GM18907 (cell line): ENCODE measurements around the gene SLC22A4.

ENCODE experiments used
- ATAC-seq: cut with Tn5 transposase; IDR thresholded peaks from one replicate; pipeline ENCODE4 v1.9.1; 2021; ENCODE audit warnings: mild to moderate bottlenecking, moderate library complexity; ENCODE audit not compliant: unreplicated experiment

SLC22A4 gene

GRCh38 chr5:132262882-132263547 is 31.2 kb upstream of the SLC22A4 start:
- no peak for ATAC-seq

DNA sequence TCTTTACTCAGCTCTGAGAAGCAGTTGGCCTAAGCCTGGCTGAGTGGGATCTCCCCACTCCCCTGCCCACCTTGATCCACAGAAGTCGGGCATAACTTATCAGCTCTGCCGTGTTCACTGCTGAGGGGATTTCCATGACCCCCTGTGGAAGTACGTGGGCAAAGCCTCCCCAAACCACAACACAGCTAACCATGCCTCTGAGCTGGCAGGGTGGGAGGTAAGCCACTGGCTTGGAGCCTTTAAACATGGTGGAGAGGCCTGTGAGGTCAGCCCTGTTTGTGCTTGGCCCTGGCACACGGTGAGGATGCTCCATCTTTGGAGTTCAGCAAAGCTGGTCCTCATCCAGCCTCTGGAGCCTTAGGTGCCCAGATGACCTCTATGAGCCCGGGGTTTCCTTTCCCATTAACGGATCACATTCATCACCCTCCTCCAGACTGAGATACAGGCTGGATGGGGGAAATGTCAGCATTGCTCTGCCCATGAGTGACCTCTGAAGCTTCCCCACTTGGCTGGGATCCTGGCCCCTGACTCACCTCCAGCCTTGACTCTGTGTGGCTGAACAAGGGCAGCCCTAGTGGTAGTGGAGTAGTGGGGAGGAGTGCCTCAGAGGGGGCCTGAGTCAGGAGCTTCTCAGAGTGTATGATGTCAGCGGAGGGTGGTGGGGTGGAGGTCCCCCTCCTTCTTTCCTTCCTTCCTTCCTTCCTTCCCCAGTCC is 30.5 kb upstream of the SLC22A4 start:
- no peak for ATAC-seq

DNA sequence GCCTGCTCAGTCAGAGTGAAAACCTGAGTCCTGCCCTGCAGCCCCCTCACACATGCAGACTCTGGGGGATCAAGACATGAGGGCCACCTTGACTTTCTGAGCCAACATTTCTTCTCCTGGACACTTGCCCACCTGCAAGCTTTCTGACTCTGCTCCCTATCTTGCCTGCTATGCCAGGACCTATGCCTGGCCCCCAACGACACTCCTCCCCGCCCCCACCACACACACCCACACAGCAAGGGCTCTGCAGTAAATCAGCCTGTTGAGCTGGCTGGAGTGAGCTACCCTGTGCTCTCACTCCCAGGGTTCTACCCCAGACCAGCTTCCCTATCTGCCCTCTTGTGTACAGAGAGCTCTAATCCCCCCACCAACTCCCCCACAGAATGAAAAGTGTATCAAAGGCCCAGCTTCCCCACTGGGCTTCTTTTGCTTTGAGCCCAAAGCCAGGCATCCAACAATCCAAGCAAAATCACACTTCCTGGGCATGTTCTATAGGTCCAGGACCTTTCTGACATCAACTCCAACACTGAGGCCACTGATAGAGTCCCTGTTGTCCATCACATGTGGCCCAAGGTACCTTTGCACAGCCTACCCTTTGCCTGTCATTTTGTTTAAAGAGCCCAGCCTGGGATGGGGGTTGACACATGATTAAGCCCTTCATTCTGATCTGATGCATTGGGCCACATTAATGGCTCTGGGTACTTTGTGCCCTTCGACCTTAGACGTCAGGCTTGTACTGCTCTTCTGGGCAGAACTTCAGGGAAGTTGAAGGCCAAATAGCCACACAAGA is 29.5 kb upstream of the SLC22A4 start:
- ATAC-seq = no peak

DNA sequence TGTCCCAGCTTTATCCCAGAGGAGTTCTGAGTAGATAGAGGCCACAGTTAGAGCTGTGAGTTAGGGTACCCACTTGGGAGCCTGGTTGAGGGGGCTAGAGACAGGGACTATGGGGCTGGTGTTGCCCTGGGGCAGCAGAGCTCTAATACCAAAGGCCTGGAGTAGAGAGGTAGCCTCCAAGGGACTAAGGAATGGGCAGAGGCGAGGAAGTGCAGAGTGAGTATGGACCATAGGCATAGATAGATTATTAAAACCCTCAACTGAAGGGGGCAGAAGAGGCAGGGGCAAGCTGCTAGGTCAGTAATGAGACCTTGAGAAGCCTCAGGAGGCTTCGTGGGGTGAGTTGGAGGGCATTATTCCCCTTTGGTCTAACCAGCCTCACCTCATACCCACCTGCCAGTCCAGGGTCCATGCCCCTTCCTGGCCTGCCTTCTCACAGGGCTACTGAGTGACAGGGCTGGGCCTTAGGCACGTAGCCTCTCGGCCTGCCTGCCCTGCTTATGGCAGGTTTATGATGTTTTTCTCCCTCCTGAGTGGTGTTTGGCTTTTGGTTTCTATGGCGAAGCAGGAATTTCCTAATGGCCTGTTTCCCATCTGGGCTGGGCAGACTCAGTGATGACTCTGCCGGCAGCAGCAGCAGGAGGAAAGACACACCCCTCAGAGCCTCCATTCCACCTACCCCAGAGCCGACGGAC is 28.7 kb upstream of the SLC22A4 start:
- ATAC-seq = no peak

DNA sequence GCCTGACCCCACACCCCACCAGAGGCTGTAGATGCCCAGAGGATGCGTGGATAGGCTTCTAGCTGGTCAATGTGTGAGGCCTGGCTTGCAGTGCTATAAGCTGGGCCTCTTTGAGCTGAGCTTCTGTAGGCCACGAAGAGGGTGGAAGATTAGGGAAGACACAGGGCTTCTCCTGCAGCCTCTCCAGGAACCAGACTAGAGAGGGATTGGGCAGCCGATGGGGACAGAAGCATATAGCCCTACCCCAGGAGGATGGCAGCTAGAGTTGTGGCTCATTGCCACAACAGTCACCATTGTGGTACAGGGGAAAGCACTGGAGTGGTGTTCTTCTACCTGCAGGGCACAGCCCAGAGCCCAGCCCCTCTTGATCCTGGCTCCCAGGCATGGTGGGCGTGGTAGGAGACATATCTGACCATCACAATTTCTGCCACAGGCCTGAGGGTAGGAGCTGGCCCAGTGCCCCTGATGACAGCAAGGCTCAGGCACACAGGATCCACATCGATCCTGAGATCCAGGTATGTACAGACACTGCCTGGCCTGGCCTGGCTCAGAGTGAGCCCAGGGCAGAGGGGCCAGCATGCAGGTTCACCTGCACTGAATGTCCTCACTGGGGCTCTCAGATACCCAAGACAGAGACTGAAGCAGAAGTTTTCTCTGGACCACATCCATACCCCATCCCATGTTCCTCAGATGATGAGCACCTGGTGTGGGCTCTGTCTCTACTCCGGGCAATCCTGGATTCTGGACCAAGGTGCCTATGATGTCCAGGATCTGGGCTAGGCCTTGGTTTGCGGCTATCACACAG is 28.0 kb upstream of the SLC22A4 start:
- ATAC-seq = no peak

DNA sequence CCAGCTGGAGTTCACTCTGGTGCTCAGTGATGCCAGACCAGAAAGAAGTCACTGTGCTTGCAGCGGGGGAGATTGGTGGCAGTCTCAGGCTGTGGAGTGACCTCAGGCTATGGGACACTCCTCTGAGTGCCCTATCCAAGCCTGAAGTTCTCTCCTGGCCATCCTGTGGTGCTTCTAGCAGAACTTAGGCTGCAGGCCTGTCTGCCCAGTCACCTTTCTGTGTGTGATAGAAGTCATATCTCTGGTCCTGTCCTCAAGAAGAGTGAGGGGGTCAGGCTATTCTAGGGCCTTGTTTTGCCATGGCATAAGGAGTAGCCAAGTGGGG is 27.4 kb upstream of the SLC22A4 start:
- no peak for ATAC-seq

DNA sequence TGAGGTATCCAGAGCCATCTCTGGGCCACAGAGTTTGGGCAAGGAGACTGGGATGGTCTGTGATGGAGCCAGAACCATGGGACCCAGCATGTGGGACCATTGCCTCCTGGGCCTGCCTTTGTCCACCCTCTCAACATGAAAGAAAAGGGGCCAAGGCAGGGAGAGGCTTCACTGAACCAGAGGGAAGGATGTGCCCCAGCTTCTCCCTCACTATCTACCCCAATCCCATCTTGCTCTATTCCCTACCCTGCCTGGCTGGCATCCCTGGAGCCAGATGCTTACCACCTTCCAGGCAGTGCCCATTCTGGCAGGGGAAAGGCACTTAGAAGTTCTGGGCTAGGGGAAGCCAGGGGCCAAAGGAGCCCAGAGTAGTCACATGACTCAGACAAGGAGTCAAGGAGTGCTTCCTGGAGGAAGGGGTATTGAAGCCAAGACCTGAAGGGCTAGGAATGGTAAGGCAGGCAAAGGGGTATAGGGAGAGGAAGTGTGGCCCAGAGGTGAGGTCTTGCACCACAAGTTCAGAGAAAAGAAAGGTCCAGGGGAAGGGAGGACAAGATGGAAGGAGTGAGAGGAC is 26.9 kb upstream of the SLC22A4 start:
- no peak for ATAC-seq

DNA sequence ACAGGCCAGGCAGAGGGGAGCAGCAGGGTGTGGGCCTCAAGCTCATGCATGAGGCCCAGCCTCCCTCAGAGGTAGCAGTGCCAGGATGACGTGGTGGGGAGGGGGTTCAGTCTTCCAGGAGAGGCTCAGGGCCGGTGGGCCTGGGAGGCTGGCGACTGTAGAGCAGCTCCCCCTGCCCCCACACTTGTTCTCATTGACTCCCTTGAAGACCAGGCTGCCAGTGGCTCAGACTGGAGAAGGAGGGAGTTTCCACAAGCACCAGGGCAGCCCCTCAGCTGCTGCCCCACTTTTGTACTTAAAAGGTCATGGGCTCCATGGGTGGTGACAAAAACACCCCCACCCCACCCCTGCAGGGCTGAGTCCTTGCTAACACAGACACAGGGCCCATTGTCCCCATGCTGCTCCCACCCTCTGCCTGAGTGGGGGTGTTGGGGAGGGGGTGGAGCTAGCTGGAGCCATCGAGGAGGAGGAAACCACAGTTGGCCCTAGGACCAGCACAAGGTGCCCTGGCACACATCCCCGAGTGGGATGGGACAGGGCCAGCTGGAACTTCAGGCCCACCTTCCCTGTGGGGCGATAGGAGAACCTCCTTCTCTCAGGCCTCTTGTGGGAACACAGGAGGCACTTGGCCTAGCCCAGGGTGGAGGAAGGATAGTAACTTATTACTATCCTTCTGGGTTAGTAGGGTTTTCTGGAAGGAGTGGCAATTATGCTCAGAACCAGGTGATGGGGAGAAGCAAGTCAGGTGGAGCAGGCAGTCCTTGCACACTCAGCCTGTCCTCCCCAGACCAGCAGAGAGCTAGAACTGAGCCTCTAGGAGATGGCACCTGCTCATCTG is 26.0 kb upstream of the SLC22A4 start:
- ATAC-seq = peak; percentile 38

GRCh38 chr5:132268769-132269551 is 25.2 kb upstream of the SLC22A4 start:
- ATAC-seq = peak; percentile 74

DNA sequence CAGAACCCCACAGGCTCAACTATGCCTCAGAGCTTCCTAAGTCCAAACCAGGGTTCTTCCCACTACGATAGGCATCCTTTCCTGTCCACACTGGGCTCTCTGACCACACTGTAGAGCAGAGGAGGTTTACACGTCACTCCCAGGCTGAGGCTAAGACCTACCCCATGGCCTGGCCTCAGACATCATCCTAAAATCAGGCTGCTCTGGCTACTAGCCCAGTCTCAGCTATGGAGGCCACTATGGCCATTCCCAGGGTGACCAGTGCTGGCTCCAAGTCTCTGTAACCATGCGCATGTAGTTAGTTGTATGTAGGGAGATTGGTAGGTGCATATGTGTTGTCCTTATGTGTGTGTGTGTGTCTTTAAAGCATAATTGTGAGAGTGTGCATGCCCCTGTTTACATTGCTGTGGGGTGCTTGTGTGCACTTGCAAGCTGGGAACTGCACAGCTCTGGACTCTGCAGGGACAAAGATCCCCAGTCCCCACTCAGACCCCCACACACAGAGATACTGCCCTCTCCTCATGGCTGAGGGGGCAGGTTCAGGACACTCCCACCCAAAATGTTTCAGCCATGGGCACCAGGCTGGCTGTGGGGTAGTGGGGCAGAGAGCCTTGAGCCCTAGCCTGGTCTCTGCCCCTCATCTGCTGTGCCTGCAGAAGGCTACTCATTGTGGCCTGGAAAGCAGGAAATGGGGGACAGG is 24.4 kb upstream of the SLC22A4 start:
- no peak for ATAC-seq

GRCh38 chr5:132270335-132270665 is 23.9 kb upstream of the SLC22A4 start:
- no peak for ATAC-seq

GRCh38 chr5:132270706-132271105 is 23.5 kb upstream of the SLC22A4 start:
- ATAC-seq = no peak

DNA sequence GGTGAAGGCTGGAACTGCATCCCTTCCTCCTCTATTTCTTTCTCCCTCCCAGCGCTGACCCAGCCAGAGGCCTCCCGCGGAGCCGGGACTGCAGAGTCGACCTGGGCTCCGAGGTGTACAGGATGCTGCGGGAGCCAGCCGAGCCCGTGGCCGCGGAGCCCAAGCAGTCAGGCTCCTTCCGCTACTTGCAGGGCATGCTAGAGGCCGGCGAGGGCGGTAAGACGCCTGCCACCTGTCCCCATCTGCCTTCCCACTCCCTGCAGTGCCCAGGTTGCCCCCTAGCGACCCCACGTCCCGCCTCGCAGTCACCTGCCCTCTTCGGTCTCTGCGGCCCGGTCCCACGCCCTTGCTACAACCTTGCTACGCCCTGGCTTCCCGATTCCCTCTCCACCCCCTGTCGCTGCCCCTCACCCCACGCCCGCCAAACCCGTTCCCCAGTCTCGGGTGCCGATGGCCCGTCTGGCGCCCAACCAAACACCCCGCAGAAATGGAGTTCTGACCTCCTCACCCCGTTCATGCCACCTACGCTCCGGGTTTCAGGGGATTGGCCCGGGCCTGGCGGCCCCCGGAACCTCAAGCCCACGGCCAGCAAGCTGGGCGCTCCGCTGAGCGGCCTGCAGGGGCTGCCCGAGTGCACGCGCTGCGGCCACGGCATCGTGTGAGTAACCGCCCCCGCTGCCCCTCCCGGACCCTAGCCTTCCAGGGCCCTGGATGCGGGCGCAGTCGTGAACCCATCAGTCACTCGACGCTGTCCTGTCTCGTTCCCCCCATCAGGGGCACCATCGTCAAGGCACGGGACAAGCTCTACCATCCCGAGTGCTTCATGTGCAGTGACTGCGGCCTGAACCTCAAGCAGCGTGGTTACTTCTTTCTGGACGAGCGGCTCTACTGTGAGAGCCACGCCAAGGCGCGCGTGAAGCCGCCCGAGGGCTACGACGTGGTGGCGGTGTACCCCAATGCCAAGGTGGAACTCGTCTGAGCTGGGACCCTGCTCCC is 22.6 kb upstream of the SLC22A4 start:
- no peak for ATAC-seq

DNA sequence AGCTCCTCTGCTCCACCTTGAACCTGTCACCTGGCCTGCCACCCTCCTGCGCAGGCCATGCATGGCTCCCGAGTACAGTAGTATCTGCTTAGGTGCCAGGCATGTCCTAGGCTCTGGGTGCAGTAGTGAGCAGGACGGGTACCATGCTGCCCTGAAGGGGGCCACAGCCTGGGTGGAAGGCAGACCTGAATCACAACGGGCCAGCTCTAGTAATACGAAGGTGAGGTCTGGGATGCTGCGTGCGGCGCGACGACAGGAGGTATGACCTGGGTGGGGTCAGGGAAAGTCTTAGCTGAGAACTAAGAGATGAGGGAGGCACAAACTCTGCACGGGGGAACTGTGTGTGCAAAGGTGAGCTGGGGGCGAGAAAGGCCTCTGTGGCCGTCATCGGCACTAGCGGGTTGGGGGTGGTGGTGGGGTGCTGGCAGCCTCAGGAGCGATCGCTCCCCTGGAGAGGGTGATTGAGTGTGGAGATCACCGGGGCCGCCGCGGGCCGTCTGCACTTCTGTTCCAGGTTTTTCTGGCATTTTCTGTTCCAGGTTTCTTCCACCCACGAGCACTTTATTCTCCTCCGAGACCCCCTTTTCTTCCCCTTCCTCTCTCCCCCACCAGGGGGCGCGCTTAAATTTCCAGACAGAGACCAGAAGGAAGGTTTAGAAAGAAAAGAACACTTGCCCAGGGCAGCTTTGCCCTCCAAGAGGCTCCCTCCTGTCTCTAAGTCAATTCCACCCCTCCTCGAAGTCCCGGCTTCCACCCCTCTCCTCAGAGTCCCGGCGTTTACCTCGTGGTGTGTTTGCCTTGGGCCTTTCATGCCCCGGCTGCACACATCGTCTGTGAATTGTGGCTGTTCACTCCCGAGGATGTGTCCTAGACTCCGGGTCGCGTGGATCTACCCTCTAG is 21.6 kb upstream of the SLC22A4 start:
- no peak for ATAC-seq

GRCh38 chr5:132273631-132274030 is 20.6 kb upstream of the SLC22A4 start:
- no peak for ATAC-seq
